ENCODE data around the gene CYP2S1. TPM values are rescaled to one million over a fixed set of nuclear protein-coding genes. Genes with fewer than 3 reads are reported as not detected.

CYP2S1 gene
- total RNA-seq, 1 donor from 2014 or later, result 11.0 TPM

DNA sequence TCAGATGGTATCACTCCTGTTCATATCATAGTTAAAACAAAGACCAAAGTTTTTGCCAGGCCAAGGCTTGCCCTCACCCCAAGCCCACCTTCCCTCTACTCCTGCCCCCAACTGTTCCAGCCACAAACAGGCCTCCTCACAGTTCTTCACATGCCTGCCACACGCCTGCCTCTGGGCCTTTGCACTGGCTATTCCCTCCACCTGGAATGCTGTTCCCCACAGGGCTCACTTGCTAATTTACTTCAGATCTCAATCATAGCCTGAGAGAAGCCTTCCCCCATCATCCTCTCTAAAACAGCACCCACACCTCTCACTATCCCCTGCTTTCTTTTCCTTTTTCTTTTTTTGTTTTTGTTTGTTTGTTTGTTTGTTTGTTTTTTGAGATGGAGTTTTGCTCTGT lies 21.1 kb downstream of the CYP2S1 start:
- TF ChIP-seq, protein P1, sequence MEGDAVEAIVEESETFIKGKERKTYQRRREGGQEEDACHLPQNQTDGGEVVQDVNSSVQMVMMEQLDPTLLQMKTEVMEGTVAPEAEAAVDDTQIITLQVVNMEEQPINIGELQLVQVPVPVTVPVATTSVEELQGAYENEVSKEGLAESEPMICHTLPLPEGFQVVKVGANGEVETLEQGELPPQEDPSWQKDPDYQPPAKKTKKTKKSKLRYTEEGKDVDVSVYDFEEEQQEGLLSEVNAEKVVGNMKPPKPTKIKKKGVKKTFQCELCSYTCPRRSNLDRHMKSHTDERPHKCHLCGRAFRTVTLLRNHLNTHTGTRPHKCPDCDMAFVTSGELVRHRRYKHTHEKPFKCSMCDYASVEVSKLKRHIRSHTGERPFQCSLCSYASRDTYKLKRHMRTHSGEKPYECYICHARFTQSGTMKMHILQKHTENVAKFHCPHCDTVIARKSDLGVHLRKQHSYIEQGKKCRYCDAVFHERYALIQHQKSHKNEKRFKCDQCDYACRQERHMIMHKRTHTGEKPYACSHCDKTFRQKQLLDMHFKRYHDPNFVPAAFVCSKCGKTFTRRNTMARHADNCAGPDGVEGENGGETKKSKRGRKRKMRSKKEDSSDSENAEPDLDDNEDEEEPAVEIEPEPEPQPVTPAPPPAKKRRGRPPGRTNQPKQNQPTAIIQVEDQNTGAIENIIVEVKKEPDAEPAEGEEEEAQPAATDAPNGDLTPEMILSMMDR (IDR thresholded peaks at IDR 0.05), result no peak
- H3K36me3 ChIP-seq, result no peaks in the 10 kb centered on the region
- ATAC-seq, result no peak
- H3K27ac ChIP-seq, result no peak overlapping the region
- H3K9me3 ChIP-seq, result no peaks in the 10 kb centered on the region
- H3K4me1 ChIP-seq, result peaks cover 6% of the 10 kb centered on the region
- peaks cover 4% of the 10 kb centered on the region for H3K27me3 ChIP-seq (ENCODE audit: low read depth)
- H3K4me3 ChIP-seq, result no peak overlapping the region
- no peak for DNase-seq
- intact Hi-C loops (cut with DNase I), result no loop called here

DNA sequence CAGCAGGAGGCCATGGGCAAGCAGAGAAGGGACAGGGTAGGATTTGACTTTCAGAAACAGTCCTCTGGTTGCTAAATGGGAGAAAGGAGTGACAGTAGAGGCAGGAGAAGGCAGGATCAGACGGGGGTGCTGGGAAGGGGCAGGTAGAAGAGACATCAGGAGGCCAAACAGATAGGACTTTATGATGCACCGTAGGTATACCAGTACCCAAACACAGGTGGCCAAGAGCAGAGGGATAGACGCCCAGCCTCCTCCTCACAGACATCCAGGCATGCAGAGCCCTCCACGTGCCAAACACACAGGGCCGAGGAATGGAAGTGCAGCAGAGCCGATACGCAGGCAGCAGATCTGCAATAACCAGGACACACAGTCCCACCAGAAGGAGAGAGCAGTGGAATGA lies 24.7 kb downstream of the CYP2S1 start:
- Histone ChIP-seq H3K27ac (peak overlapping the region; percentile 83), H3K9me3 (no peaks in the 10 kb centered on the region), H3K4me3 (no peak overlapping the region), H3K4me1 (peaks cover 6% of the 10 kb centered on the region), H3K27me3 (ENCODE audit: low read depth) (peaks cover 4% of the 10 kb centered on the region), H3K36me3 (no peaks in the 10 kb centered on the region)
- intact Hi-C loops (cut with DNase I), result no loop called here
- ATAC-seq (no peak), DNase-seq (no peak)
- TF ChIP-seq, protein P1 (IDR thresholded peaks at IDR 0.05), result no peak

DNA sequence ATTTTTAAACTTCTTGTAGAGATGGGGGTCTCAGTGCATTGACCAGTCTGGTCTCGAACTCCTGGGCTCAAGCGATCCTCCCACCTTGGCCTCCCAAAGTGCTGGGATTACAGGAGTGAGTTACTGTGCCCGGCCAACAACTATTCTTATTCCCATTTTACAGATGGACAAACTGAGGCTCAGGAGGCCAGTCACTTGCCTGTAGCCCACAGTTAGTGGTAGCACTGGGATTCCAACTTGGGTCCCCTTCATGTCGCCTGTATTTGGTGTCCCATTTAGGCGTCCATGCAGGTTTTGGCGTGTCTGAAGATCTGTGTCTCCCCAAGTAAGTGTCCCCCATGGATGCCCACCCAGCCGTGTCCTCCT lies 25.2 kb downstream of the CYP2S1 start:
- peak overlapping the region; percentile 25 for H3K4me3 ChIP-seq
- TF ChIP-seq, protein P1 (IDR thresholded peaks at IDR 0.05), result no peak
- no peak for DNase-seq
- intact Hi-C loops (cut with DNase I), result no loop called here
- no peaks in the 10 kb centered on the region for H3K9me3 ChIP-seq
- H3K4me1 ChIP-seq, result peaks cover 6% of the 10 kb centered on the region
- peak overlapping the region; percentile 83 for H3K27ac ChIP-seq
- H3K36me3 ChIP-seq, result no peaks in the 10 kb centered on the region
- ATAC-seq, result no peak
- peaks cover 4% of the 10 kb centered on the region for H3K27me3 ChIP-seq (ENCODE audit: low read depth)

DNA sequence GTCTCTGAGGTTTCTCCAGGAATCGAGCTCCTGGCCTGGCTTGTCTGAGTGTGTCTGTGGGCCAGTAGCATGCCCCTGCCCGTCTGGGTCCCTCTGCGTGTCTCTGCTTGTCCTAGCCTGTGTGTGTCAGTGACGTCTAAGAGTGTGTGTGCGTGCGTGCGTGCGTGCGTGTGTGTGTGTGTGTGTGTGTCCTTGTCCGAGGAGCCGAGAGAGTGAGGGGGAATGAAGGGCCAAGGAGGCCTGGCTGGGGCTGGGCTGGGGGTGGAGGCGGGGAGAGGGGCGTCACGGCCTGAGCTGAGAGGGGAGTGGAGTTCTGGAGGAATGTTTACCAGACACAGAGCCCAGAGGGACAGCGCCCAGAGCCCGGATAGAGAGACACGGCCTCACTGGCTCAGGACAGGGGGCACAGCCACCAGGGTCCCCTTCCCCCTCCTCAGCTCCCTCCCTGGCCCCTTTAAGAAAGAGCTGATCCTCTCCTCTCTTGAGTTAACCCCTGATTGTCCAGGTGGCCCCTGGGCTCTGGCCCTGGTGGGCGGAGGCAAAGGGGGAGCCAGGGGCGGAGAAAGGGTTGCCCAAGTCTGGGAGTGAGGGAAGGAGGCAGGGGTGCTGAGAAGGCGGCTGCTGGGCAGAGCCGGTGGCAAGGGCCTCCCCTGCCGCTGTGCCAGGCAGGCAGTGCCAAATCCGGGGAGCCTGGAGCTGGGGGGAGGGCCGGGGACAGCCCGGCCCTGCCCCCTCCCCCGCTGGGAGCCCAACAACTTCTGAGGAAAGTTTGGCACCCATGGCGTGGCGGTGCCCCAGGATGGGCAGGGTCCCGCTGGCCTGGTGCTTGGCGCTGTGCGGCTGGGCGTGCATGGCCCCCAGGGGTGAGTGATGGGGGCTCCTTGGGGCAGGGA lies 25.8 kb downstream of the CYP2S1 start, which contains the start of gene AXL:
Gene AXL, plus strand, starts transcription at position 609 of the 893 bp plus-strand sequence. Its CDS starts 170 bp downstream, at position 779.
- intact Hi-C loops (cut with DNase I), result no loop called here
- TF ChIP-seq, protein P1 (IDR thresholded peaks at IDR 0.05), result no peak
- H3K27me3 ChIP-seq (ENCODE audit: low read depth), result peaks cover 4% of the 10 kb centered on the region
- no peaks in the 10 kb centered on the region for H3K9me3 ChIP-seq
- no peaks in the 10 kb centered on the region for H3K36me3 ChIP-seq
- H3K27ac ChIP-seq, result peak within 1 kb of the TSS; percentile 83
- H3K4me1 ChIP-seq, result peaks cover 6% of the 10 kb centered on the region
- DNase-seq (peak; percentile 76), ATAC-seq (peak; percentile 84)
- H3K4me3 ChIP-seq, result peak within 1 kb of the TSS; percentile 62

DNA sequence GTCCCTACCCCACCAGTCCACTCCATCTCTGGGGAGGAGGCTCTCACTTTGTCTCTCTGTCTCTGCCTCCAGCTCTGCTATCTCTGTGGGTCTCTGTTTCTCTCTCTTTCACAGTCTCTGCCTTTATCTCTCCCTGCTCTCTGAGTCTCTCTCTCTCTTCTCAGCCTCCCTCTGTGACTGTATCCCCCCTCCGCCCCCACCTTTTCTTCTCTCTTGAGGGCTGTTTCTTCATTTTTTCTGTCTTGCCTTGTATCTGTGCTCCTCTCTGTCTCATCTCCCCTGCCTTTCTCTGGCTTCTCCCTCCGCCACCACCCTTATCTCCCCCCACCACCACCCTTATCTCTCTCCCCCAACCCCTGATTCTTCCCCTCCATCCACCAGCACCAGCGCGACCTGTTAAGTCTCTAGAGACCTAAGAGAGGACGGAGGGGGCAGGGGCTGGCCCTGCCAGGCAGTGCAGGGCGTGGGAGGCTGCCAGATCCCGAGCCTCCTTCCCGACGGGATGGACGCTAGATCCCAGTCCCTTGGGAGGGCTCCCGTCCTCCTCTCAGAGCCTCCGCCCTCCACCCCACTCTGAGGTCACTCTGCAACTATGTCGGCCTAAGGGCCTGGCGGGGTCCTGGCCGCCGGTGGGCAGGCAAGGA lies 27.0 kb downstream of the CYP2S1 start:
- TF ChIP-seq, protein P1 (IDR thresholded peaks at IDR 0.05), result no peak
- Histone ChIP-seq H3K9me3 (no peaks in the 10 kb centered on the region), H3K27me3 (ENCODE audit: low read depth) (peaks cover 4% of the 10 kb centered on the region), H3K4me1 (peaks cover 6% of the 10 kb centered on the region), H3K27ac (peak overlapping the region; percentile 83), H3K4me3 (peak overlapping the region; percentile 62), H3K36me3 (no peaks in the 10 kb centered on the region)
- ATAC-seq, result peak in 1 of 2 donors; percentile 3
- intact Hi-C loops (cut with DNase I), result no loop called here
- DNase-seq, result no peak

All from lower lobe of right lung (tissue), 2 donors.